COLO829 (cell line): Measurements from ENCODE around the gene EML2.

Source experiments
- DNase-seq: peaks from one replicate; pipeline ENCODE4 v3.0.0; 2012; ENCODE audit warnings: low spot score

The EML2 gene

GRCh38 chr19:45584332-45585157, 54.7 kb downstream of the EML2 start, which contains the start of gene OPA3:
OPA3 (minus strand) TSS chr19:45584802; CDS start chr19:45584764, 38 bp downstream.
- peak; percentile 100 for DNase-seq

DNA sequence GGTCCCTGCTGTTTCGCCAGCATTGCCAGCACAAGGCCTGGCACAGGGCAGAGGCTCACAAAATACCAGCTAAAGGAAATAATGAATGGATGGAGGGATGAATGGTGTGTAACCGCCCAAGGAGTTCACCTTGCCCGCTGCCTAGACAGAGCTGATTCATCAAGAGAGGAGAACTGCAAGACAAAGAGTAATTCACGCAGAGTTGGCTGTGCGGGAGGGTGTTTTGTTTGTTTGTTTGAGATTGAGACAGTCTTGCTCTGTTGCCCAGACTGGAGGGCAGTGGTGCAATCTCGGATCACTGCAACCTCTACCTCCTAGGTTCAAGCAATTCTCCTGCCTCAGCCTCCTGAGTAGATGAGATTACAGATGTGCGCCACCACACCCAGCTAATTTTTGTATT, 57.6 kb downstream of the EML2 start:
- DNase-seq = no peak

DNA sequence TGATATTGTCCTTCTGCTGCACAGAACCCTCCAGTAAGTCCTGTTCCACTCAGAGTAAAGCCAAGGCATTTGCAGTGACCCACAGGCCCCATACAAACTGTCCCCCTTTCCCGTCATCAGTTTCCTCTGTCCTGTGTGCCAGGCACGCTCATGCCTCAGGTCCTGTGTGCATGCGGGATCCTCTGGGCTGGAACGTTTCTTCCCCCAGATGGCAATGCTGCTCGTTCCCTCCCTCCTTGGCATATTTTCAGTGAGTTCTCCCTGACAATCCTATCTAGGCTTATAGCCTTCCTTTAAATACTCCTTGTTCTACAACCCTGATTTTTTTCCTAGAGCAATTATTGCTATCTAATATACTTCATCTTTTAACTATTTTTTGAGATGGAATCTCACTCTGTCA, 60.3 kb downstream of the EML2 start:
- no peak for DNase-seq

- peak; percentile 45 for DNase-seq
Observed at GRCh38 chr19:45577111-45577905, 61.9 kb downstream of the EML2 start.

DNA sequence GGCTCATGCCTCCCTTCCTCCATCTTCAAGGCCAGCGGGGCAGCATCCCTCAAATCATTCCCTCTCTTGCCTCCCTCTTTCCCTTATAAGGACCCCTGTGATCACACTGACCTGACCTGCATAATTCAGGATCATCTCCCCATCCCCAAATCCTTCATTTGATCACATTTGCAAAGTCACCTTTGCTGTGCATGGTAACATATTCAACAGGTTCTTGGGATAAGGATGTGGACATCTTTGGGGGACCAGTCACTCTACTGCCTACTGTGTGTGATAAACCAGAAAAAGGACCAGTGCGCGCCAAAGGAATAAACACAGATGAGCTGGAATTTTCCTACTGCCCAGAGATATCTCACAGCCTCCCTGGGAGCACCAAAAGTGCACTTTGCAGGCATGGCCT, 62.5 kb downstream of the EML2 start:
- no peak for DNase-seq

- no peak for DNase-seq
Observed at GRCh38 chr19:45575216-45575615, 64.0 kb downstream of the EML2 start.

GRCh38 chr19:45574526-45574925, 64.7 kb downstream of the EML2 start:
- no peak for DNase-seq

- no peak for DNase-seq
Observed at GRCh38 chr19:45571457-45572220, 67.6 kb downstream of the EML2 start.

GRCh38 chr19:45569619-45570421, 69.4 kb downstream of the EML2 start:
- peak; percentile 53 for DNase-seq

DNA sequence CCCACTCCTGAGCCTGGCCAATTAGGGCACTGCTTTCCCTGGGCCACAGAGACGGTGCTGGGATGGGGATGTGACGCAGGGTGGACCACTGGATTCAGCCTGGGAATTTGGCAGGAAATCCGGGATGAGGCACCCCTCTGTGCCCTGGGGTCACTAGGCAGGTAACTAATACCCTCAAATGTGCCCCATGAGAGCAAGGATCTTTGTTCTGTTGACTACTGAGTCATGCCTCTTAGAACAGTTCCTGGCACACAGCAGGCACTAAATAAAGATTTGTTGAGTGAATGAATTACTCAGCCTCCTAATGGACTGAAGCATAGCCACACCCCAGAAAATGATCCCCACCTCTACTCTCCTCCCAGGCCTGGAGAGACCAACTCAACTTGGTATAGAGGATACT, 70.5 kb downstream of the EML2 start:
- DNase-seq = no peak

GRCh38 chr19:45567609-45568008, 71.6 kb downstream of the EML2 start:
- no peak for DNase-seq

DNA sequence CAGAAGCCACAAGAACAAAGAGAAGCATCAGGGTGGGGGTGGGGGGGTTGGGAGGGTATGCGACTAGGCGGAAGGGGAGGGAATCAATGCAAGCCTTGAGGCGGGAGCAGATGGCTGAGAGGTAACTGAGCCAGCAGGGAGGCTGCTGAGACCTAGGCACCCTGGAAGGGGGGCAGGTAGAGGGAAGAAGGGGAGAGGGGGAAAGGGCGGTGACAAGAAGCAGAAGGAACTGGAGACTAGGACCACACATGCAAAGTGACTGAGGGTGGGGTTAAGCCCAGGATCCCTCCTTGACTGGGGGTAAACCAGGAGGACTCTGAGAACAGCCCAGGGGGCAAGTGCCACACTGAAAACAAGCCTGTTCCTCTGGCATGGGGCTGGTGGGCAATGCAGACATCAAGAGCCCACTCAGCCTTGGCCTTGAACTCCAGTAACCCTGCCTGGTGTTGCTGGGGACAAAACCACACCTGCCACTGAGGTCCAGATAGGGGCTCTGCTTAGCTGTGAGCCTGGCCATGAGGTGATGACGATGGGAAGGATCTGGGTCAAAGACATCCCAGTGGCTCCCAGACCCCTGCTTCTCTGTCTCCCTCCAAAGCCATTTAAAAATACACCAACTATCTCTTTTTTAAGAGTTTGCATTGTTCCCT, 74.9 kb downstream of the EML2 start:
- DNase-seq = no peak

DNA sequence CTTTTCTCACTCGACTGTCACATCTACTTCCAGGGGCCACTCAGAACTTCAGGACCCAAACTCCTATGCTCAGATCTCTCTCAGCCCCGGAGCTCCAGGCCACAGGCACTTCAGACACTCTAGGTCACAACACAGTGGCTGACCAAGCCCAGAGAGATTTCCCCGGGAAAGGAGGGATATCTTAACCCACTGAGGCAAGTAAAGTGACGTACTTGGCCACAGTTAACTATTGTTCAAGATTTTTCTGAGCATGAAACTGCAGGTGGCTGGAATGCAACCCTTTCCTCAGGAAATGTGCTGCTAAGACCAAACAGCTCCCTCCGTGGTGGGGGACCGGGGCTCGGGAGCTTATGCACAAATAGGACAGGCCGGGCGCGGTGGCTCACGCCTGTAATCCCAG, 78.5 kb downstream of the EML2 start:
- DNase-seq = no peak

DNA sequence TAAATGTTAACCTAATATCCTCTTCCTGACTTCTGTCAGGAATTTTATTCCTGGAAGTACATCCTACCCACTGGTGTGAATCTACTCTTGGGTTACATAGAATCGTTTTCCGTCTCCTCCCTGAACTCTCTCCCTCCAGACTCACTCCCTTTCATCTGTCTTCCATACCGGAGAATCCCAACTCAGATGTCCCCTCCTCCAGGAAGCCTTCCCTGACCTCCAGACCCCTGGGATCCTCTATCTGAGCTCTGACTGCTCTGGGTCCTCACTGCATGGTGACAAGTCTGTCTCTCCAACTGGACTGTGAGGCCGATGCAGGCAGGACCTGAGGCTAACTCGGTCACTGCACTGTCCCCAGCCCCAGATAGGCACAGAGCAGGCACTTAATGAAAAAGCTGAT, 79.2 kb downstream of the EML2 start:
- DNase-seq = no peak
